DND-41 (cell line): ENCODE data around the gene TXNDC15.

Source experiments
- ATAC-seq: fragments of 200-7000 bp; cut with Tn5 transposase; 3 replicates; pipeline ENCODE4 v1.9.1; 2021; ENCODE audit warnings: low read depth; ENCODE audit not compliant: insufficient read depth
- DNase-seq: peaks from one replicate; pipeline ENCODE4 v3.0.0-alpha.2; 2020
- H2AFZ ChIP-seq: 2 replicates; pipeline ENCODE4 v1.6.0; 2012; ENCODE audit warnings: low read depth, low read length
- H3K27ac ChIP-seq: 2 replicates; pipeline ENCODE4 v1.5.1; 2012; ENCODE audit warnings: low read length, inconsistent platforms
- H3K27me3 ChIP-seq: fragments of 200-600 bp; sonication (generic); 2 replicates; pipeline ENCODE4 v1.6.0; 2012; ENCODE audit warnings: low read length, mild to moderate bottlenecking, inconsistent platforms; ENCODE audit not compliant: insufficient read depth, poor library complexity
- H3K36me3 ChIP-seq: 2 replicates; pipeline ENCODE4 v1.5.1; 2012; ENCODE audit warnings: low read length, inconsistent platforms; ENCODE audit not compliant: insufficient read depth
- H3K4me1 ChIP-seq: 2 replicates; pipeline ENCODE4 v1.5.1; 2012; ENCODE audit warnings: mild to moderate bottlenecking, low read length; ENCODE audit not compliant: insufficient read depth
- H3K4me2 ChIP-seq: 2 replicates; pipeline ENCODE4 v1.6.0; 2012; ENCODE audit warnings: mild to moderate bottlenecking, moderate library complexity, low read length, inconsistent platforms; ENCODE audit not compliant: insufficient read depth
- H3K4me3 ChIP-seq, 2 experiments: fragments of 200-600 bp in 1 of 2; shearing (Covaris generic) in 1 of 2; 2 replicates each; pipeline ENCODE4 v1.5.1; 2012 to 2016; ENCODE audit warnings: inconsistent platforms in 2 of 2, low read length in 2 of 2, mild to moderate bottlenecking in 2 of 2, low read depth in 1 of 2, moderate library complexity in 1 of 2
- H3K79me2 ChIP-seq: 2 replicates; pipeline ENCODE4 v1.6.0; 2012; ENCODE audit warnings: low read length, inconsistent platforms; ENCODE audit not compliant: insufficient read depth
- H3K9ac ChIP-seq: 2 replicates; pipeline ENCODE4 v1.6.0; 2012; ENCODE audit warnings: low read depth, mild to moderate bottlenecking, inconsistent platforms, low read length, moderate library complexity
- H3K9me3 ChIP-seq: 2 replicates; pipeline ENCODE4 v1.5.1; 2012; ENCODE audit warnings: low read length, moderate library complexity, mild to moderate bottlenecking, inconsistent platforms; ENCODE audit not compliant: insufficient read depth, severe bottlenecking
- H4K20me1 ChIP-seq: 2 replicates; pipeline ENCODE4 v1.6.0; 2012; ENCODE audit warnings: low read length; ENCODE audit not compliant: insufficient read depth
- CTCF ChIP-seq: IDR thresholded peaks from 2 replicates; pipeline ENCODE4 v1.5.1; 2012; ENCODE audit warnings: borderline replicate concordance, low read length, moderate library complexity, mild to moderate bottlenecking; ENCODE audit not compliant: poor library complexity, severe bottlenecking; ENCODE audit errors: extremely low read depth
- EZH2 ChIP-seq: IDR thresholded peaks from 3 replicates; pipeline ENCODE4 v1.6.1; 2012; ENCODE audit warnings: borderline replicate concordance, low read depth, mild to moderate bottlenecking, moderate library complexity, low read length, inconsistent platforms; ENCODE audit not compliant: severe bottlenecking

The TXNDC15 gene

GRCh38 chr5:134917070-134917815 lies 43.1 kb downstream of the TXNDC15 start:
- Histone ChIP-seq H3K79me2 (peaks cover 4% of the 10 kb centered on the region; the same call in 1 of the 2 replicates), H3K9me3 (no peaks in the 10 kb centered on the region), H3K4me2 (no peak overlapping the region), H3K4me1 (no peaks in the 10 kb centered on the region), H3K27me3 (no peaks in the 10 kb centered on the region), H3K4me3 (no peak overlapping the region), H2AFZ (no peak overlapping the region), H3K36me3 (peaks cover 76% of the 10 kb centered on the region), H3K27ac (no peak overlapping the region), H3K9ac (no peak overlapping the region), H4K20me1 (peaks cover 7% of the 10 kb centered on the region; the same call in 1 of the 2 replicates)
- TF ChIP-seq EZH2 (no peak), CTCF (peak; percentile 23)
- DNase-seq: no peak
- ATAC-seq: 0 out of 3 replicates have a peak, but pooled peaks have one; percentile 24

GRCh38 chr5:134918861-134919260 lies 44.7 kb downstream of the TXNDC15 start:
- H3K9me3 ChIP-seq: no peaks in the 10 kb centered on the region
- no peak overlapping the region for H3K27ac ChIP-seq
- H4K20me1 ChIP-seq: peaks cover 7% of the 10 kb centered on the region; the same call in 1 of the 2 replicates
- no peak overlapping the region for H3K4me2 ChIP-seq
- H3K27me3 ChIP-seq: no peaks in the 10 kb centered on the region
- DNase-seq: no peak
- H3K79me2 ChIP-seq: peaks cover 4% of the 10 kb centered on the region; the same call in 1 of the 2 replicates
- no peak overlapping the region for H2AFZ ChIP-seq
- H3K4me1 ChIP-seq: no peaks in the 10 kb centered on the region
- no peak overlapping the region for H3K9ac ChIP-seq
- H3K4me3 ChIP-seq: no peak overlapping the region
- TF ChIP-seq EZH2 (no peak), CTCF (no peak)
- peaks cover 70% of the 10 kb centered on the region for H3K36me3 ChIP-seq
- ATAC-seq: no peak

- H3K9me3 ChIP-seq: no peaks in the 10 kb centered on the region
- peaks cover 49% of the 10 kb centered on the region for H3K36me3 ChIP-seq
- H3K79me2 ChIP-seq: peaks cover 4% of the 10 kb centered on the region; the same call in 1 of the 2 replicates
- H4K20me1 ChIP-seq: peaks cover 7% of the 10 kb centered on the region; the same call in 1 of the 2 replicates
- no peaks in the 10 kb centered on the region for H3K27me3 ChIP-seq
- H3K27ac ChIP-seq: no peak overlapping the region
- no peak overlapping the region for H3K9ac ChIP-seq
- H3K4me1 ChIP-seq: no peaks in the 10 kb centered on the region
- H2AFZ ChIP-seq: no peak overlapping the region
- TF ChIP-seq EZH2 (no peak), CTCF (no peak)
- no peak overlapping the region for H3K4me2 ChIP-seq
- no peak overlapping the region for H3K4me3 ChIP-seq
- DNase-seq (no peak), ATAC-seq (no peak)
Observed at GRCh38 chr5:134920848-134921575, 46.8 kb downstream of the TXNDC15 start.
